ENCODE measurements around the gene C16orf96.

- TF ChIP-seq, protein P1, sequence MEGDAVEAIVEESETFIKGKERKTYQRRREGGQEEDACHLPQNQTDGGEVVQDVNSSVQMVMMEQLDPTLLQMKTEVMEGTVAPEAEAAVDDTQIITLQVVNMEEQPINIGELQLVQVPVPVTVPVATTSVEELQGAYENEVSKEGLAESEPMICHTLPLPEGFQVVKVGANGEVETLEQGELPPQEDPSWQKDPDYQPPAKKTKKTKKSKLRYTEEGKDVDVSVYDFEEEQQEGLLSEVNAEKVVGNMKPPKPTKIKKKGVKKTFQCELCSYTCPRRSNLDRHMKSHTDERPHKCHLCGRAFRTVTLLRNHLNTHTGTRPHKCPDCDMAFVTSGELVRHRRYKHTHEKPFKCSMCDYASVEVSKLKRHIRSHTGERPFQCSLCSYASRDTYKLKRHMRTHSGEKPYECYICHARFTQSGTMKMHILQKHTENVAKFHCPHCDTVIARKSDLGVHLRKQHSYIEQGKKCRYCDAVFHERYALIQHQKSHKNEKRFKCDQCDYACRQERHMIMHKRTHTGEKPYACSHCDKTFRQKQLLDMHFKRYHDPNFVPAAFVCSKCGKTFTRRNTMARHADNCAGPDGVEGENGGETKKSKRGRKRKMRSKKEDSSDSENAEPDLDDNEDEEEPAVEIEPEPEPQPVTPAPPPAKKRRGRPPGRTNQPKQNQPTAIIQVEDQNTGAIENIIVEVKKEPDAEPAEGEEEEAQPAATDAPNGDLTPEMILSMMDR (IDR thresholded peaks at IDR 0.05) = no peak
- TF ChIP-seq POLR2A (IDR thresholded peaks at IDR 0.05) = no peak
These were observed 61.7 kb downstream of the C16orf96 start for GRCh38 chr16:4617880-4618279.
